ENCODE data around the gene CNTN5. TPM values are rescaled to one million over a fixed set of nuclear protein-coding genes. Genes with fewer than 3 reads are reported as not detected.

CNTN5 gene
- total RNA-seq, 1 experiment from 2014 or later = not detected

DNA sequence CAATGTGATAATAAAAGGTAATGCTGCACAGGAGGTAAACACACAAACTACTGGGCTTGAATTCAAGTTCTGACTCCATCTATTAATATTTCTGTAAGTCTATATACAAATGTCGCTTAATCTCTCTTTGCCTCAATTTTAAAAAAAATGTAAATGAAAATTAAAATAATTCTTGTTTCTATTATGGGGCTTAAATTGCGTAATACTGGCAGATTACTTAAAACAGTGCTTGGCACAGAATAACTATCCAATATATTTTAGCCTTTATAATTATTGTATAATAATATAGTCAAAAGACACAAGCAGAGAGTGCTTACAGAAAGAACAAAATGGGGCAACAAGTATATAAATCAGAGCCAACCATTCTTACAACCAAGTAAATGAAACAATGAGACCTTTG lies 489.1 kb downstream of the CNTN5 start:
- no peak for DNase-seq (ENCODE audit: low read depth)

DNA sequence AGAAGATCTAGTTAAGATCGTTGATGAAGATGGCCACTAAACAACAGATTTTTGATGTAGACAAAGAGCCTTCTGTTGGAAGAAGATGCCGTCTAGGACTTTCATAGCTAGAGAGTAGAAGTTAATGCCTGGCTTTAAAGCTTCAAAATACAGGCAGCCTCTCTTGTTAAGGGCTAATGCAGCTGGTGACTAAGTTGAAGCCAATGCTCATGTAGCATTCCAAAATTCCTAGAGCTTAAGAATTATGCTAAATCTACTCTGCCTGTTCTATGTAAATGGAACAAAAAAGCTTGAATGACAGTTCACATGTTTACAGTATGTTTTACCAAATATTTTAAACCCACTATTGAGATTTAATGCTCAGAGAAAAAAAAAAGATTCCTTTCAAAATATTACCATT lies 492.6 kb downstream of the CNTN5 start:
- no peak for DNase-seq (ENCODE audit: low read depth)

DNA sequence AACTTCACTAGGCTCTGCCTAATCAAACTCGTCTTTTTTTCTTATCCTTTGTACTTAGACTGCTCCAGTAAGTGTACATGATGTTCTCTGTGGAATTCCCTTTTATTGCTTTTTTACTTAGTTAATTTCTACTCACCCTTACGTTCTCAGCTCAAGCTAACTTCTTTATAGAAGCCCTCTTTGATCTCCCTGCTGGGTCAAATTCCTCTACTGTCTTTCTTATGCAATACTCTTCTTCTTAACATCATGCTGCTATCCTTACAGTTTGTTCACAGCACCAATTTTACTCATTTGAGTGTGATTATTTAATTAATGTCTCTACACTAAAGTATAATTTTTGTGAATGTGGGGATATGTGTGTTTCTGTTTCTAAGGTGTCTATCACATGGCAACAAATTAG lies 498.3 kb downstream of the CNTN5 start:
- no peak for DNase-seq (ENCODE audit: low read depth)

DNA sequence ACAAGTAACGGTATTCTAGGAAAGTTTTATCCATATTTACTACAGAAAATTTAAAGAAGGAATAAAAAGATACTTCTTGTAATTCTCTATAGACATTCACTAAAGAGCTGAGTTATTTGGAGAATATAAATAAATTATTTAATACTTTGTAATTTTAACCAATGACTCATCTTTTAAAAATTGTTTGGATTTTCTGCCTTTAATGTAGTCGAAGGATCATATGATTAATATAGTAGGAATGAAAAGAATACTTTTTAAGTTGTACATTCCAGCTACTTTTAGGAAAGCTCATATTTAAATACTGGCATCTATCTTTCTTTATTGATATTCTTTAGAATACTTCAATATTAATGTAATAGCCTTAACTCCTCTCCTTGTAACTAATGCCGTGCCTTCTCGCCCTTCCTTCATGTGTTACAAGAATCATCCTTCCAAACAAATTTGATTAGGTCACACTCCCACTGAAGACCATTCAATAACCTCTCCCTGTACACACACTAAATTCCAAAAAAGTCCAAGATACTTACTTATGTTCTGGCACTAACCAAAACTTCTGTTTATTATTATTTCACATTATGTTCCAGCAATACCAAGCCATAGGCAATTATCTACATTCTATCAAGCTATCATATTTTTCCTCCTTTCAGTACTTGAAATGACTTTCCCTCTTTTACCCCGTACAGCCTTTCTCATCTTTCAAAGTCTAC lies 501.9 kb downstream of the CNTN5 start:
- DNase-seq (ENCODE audit: low read depth) = no peak

DNA sequence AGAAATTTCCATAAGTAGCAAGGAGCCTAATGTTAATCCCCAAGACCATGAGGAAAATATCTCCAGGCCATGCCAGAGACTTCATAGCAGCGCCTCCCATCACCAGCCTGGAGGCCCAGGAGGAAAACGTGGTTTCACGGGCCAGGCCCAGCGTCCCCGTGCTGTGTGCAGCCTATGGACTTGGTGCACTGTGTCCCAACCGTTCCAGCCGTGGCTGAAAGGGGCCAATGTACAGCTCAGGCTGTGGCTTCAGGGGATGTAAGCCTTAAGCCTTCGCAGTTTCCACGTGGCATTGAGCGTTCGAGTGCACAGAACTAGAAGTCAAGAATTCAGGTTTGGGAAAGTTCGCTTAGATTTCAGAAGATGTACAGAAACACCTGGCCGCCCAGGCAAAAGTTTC lies 510.7 kb downstream of the CNTN5 start:
- DNase-seq (ENCODE audit: low read depth) = no peak

DNA sequence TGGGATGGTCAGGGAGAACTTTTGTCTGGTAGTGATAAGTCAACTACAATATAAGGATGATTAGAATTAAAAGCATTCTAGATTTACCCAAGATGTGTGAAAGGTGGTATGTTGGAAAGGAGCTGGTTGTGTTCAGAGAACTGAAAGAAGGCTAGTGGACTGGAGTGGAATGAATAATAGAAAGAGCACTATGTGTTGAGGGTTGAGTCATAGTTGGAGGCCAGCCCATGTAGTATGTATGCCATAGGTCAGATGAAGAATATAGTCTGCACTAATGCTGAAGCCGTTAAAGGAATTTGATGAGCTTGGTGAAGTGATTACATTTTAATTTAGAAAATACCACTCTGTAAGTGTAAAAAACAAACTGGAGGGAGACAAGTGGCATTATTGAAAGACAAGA lies 514.1 kb downstream of the CNTN5 start:
- DNase-seq (ENCODE audit: low read depth) = peak; percentile 36

DNA sequence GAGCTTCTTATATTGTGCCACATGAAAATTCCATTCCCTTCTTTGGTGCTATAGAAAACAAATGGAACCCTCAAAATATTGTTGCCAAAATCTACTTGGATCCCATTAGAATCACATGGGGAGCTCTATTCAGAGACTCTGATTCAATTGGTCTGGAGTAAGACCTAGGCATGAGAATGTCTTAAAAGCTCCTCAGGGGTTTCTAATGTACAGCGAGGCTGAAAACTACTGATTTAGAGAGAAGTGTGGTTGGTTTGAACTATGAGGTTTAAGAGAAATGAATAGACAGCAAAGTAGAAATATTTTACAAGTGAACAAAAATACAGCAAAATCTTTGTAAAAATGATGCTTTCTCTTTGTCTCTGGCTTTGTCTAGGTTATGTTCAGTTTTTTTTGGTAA lies 514.7 kb downstream of the CNTN5 start:
- no peak for DNase-seq (ENCODE audit: low read depth)

DNA sequence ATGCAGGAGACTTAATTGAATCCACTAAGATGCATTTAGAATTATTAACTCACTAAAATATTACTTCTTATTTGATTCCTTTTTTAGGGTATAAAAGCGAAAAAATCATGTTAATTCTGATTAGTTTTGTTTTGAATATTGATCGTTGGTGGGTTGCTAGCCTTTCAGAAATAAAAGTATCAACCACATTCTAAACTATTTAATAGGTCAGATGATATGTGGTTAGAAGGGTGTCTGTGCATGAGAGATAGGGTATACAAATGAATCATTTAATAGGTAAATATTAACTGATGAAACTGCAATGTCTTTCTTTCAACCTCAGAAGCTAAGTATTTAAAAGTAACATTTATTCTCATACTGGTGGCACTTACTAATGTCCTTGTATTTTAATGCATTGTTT lies 515.1 kb downstream of the CNTN5 start:
- DNase-seq (ENCODE audit: low read depth) = no peak

DNA sequence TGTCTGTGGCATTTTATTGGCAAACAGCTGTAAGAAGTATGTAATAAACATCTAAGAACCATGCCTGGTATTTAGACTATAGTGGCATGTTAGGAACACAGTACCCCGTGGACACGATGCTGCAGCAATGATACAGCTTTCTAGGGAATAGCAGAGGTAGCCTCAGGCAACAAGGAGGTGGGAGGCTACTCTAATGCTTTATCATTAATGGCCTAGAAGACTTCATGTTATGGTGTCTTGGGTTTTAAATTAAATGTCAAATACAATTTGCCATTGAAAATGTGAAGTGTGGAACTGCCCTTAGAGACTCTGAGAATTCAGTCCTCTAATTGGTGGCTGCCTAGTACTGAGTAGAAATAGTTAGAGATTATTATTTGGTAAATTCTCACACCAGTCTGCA lies 516.9 kb downstream of the CNTN5 start:
- no peak for DNase-seq (ENCODE audit: low read depth)

DNA sequence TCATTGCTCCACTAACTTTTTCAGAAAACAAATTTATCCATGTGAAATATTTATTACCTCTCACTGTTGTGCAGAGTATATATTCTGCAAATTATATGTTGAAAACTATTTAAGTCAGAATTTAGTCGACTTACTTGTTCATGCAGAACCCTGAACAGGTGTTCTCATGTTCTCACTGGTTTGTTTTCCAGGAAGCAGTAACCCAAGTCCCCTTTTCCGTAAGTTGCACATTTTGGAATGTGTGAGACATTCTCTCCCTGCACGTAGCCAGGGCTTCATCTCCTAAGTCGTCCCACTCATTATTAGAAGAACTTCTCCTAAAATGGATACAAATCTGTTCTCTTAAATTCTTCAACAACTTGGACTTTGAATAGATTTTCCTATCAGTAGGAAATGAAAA lies 524.9 kb downstream of the CNTN5 start:
- no peak for DNase-seq (ENCODE audit: low read depth)

DNA sequence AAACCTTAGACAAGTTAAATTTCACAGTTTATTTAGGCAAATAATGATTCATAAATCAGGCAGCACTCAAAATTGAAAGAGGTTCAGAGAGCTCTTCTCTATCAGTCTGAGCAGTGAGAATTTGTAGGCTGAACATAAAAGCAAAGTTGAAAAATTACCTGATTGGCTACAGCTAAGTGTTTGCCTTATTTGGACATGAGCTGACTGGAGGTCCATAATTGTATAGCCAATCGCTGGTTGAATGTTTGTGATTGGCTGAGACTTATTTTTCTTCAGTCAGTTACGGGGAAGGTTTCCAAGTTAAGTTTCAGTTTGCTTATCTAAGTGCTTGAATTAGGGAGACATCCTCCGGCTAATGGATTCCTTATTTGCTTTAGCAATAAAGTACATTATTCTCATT lies 527.5 kb downstream of the CNTN5 start:
- DNase-seq (ENCODE audit: low read depth) = no peak

DNA sequence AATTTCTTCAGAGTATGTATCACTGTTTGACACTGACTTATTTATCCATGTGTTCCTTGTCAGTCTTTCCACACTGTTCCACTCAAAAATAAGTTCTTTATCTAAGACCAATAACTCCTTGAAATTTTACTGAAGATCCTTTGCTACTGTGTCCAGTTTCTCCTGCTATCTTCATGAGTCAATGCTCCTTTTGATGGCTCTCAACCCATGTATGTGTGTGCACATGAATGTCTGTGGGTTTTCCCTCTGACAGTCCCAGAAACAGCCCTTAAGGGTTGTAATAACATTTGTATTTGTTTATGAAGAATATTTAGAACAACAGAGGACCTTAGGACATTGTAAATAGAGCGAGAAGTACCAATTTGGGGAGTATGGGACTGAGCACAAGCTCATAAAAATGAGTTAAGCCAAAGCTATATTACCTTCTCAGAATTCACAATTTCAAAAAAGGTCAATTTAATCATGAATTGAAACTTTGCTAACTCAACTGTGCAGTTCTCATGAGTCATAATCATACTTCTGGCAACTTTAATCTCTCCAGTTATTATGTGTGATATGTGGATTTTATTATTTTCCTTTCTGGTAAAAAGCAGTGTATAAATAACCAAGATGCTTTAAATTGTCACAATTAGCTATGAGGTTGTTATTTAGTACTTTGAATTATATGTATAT lies 533.6 kb downstream of the CNTN5 start:
- no peak for DNase-seq (ENCODE audit: low read depth)

DNA sequence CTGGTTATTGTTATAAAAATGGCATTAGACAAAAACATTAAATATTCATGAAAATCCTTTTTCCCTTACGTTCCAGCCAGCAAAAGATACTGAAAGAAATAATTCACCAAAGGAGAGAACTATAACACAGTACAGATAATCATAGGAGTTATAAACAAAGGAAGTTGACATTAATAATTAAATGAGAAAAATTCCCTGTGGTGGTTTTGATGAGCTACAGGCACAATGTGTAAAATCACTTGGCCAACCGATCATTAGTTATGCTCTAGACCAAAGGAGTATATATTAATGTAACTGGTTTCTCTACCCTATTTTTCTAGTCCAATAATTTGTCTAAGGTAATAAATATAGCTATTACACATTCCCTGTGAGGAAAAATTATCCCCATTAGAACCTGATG lies 534.7 kb downstream of the CNTN5 start:
- DNase-seq (ENCODE audit: low read depth) = no peak

DNA sequence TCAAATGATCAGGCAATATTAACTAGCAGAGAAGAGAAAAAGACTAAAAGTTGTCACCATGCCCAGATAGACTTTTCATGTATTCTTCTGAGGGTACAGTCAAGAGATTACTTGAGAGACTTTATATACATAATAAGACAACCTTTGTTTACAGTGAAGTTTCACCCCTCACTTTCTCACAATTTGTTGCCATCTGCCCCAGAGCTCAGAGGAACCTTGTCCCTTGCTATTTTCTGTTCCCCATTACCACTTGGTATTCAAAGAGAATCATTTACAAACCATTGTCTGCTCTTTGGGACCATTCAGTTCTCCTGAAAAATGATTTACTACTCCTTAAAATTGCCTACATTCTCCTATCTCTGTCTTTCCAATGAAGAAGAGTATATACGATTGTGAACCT lies 544.6 kb downstream of the CNTN5 start:
- no peak for DNase-seq (ENCODE audit: low read depth)

DNA sequence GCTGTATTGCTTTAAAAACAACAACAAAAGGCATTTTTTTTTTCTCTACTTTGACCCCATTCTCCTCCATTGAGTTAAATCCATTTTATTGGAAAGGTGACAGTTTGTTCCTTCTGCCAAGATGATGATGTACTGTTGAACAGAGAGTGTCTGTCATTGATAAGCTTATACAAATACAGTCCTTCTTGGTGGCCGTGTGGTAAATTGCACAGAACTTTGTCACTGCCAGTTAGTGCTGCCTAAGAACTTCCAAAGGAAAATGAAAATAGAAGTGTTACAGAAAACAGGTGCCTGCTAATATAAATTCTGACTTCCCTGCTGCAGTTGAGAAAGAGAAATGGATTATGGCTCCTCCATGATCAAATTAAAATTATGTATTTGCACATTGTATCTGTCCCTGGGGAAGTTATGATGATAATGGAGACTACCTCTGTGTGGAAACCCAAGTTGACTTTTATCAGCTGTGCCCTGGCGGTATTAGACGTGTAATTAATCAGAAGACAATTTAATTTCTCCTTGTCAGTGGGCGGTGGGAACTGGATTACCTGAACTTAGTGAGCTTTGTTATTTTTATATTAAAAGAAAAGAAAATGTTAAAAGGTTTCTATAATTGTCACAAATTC lies 546.7 kb downstream of the CNTN5 start:
- no peak for DNase-seq (ENCODE audit: low read depth)

DNA sequence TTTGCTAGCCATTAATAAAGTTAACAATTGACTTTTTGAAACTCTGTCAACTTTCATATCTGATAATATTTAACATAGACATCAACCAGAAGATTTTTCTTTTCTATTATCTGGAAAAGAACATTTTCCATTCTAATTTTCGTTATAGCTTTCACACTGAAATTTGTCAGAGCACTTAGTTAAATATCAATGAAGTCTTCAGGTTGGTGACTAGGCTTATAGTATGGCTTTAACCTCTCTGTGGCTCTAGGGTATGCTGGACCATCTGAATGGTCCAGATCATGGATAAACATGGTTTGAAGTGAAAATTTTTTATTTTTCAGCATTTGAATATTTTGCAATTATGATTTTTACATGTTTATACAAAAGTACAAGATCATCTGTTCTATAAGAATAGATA lies 548.1 kb downstream of the CNTN5 start:
- no peak for DNase-seq (ENCODE audit: low read depth)

DNA sequence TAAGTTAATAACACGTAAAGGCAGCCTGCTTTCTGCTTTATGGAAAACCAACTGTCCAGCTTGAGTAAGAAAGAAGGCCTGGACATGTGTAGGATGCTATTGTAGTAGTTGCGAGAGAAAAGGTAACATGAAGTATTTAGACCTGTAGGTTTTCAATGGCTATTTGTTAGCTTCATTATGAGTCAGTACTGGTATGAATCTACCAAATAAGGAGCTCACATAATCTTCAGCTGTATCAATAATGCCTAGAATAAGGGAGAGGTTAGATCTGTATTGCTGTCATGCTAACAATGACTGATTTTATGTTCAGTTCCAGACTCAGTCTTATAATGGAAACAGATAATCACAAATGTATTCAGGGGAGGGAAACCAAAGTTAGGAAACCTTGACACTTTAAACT lies 550.3 kb downstream of the CNTN5 start:
- no peak for DNase-seq (ENCODE audit: low read depth)

DNA sequence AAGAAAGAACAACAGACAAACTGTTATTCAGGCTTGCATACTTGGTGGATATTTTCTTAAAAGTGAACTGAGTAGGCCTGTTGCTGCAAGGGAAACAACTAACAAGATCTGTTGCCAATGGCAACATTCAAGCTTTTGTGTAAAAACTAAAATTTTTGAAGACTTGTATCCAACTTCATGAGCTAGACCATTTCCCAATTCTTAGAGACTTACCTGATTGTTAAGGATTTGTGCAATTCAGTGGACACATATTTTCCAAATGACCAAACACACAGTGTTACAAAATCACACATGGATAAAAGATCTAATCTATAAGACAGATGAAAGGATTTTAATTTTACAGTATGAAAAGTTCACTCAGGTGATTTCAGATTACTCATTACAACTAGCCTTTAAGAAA lies 564.1 kb downstream of the CNTN5 start:
- no peak for DNase-seq (ENCODE audit: low read depth)

DNA sequence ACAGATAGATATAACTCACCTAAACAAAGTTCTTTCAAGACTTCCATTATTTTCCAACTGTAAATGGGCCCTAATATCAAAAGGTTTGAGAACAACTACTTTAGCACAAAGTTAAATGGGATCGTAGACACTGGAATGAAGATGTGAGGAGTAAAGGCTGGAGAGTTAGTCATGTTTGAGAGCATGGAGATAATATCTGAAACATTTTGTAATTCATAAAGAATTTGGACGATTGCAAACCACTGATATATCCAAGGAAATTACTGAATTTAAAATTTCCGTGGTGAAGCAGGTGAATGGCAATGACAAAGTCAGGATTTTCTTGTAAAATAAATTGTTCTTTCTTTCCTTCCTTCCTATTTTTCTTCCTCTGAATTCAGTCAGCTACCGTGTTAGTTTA lies 564.9 kb downstream of the CNTN5 start:
- no peak for DNase-seq (ENCODE audit: low read depth)

DNA sequence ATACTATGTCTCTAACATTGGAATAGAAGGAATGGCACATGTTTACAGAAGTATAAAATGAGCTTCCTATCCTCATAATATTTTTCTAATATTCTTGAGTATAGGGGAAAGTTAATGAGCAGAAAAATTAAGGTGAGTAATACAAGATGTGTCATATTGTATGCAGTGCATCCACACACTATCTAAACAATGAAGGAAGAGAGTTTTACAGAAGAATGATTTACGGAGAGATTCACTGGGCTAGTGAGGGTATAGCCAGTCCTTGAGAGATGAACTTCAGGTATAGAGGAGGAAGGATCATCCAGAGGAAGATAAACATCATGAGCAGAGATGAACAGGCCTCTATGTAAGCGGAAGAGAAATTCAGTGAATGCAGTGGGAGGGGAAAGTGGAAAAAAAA lies 569.0 kb downstream of the CNTN5 start:
- no peak for DNase-seq (ENCODE audit: low read depth)

DNA sequence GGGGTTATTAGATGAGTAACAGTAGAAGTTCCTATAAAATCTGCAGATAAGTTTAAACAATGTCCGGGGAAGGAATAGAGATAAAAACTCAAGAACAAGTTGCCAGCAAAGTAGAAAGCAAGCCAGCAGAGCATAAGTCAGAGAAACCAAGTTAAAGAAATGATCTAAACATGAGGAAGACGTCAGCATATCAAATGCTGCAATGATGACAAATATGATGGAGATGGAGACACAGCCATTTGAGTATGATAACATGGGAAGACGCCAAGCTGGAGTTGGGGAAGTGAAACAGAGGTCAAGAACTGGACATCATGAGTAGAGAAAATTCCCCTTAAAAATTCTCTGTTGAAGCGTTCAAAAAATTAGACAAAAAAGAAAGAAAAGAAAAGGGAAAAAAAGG lies 571.5 kb downstream of the CNTN5 start:
- no peak for DNase-seq (ENCODE audit: low read depth)

DNA sequence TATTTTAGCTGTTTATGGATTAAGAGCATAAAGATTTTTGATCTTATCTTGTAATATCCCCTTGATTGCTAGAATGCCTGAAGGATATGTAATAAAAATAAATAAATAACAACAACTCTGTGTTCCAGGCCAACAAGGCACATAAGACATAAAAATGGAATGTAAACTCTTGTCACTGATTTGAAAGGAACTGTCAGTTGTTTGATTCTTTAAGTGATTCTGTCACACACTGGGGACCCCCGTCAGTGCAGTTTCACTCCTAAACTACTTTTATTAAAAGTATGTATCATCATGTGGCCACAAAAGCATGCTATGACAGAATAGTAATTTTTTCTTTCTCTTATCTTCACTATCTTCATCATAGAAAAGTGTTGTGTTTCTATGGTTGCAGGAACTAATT lies 572.4 kb downstream of the CNTN5 start:
- DNase-seq (ENCODE audit: low read depth) = no peak

DNA sequence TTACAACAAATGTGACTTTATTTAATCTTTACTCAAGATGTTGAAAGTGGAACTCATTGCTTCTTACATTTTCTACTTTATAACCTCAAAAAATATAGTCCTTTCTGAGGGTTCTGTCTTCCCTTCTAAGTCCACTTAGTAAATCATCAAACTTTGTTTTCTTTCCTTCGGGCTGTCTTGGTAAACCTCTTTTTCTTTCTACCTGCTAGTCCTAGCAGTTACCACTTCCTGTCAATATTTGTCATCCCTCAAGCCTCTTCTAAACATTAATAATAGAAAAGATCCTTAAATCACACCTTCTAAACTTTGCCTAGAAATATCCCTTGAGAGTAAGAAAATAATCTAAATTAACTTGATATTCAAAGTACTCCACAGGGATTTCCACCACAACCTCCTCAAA lies 580.4 kb downstream of the CNTN5 start:
- no peak for DNase-seq (ENCODE audit: low read depth)
